HCT116 (cell line): ENCODE data around the gene ESRRB. TPM values are rescaled to one million over a fixed set of nuclear protein-coding genes. Genes with fewer than 3 reads are reported as not detected.

Experiments used
- ATAC-seq: fragments of 200-7000 bp; cut with Tn5 transposase; 2 replicates; pipeline ENCODE4 v1.9.1; 2020; ENCODE audit warnings: mild to moderate bottlenecking, moderate library complexity
- BruUV-seq: library from RNA; stranded (reverse); fragments of 400-500 nt; replicated peaks from 2 replicates; lab custom pipeline; 2021; lab: Mats Ljungman, UMichigan
- CTCF ChIA-PET: fragments of 300-600 bp; sonication (Branson Sonifier 250); formaldehyde crosslinking; loops from one replicate; lab custom pipeline; 2021; ENCODE audit warnings: antibody characterized with exemption; lab: Charles Lee
- POLR2A ChIA-PET: fragments of 300-600, 350-600 bp; sonication (Branson Sonifier 250); formaldehyde crosslinking; loops from one replicate; lab custom pipeline; 2021; ENCODE audit warnings: antibody characterized with exemption; lab: Charles Lee
- RAD21 ChIA-PET, 2 experiments: fragments of 300-600 bp; sonication (Branson Sonifier 250); formaldehyde crosslinking; loops; one replicate each; lab custom pipeline; 2023; ENCODE audit warnings: low total read pairs in 2 of 2; ENCODE audit not compliant: uncharacterized antibody in 2 of 2, unreplicated experiment in 2 of 2, low non-redundant PET in 1 of 2; lab: Charles Lee
- DNase-seq: peaks from one replicate; pipeline ENCODE4 v3.0.0-alpha.2; 2010; ENCODE audit warnings: low read depth, low spot score
- H2AFZ ChIP-seq: fragments of 200-600 bp; shearing (Covaris generic), sonication (generic); 2 replicates; pipeline ENCODE4 v1.6.1; 2017; ENCODE audit warnings: low read depth, mixed run types, mixed read lengths, antibody characterized with exemption, low read length; ENCODE audit not compliant: poor library complexity, severe bottlenecking
- H3K27ac ChIP-seq: 2 replicates; pipeline ENCODE4 v1.5.1; 2012; ENCODE audit warnings: low read depth, low read length
- H3K27me3 ChIP-seq: fragments of 200-600 bp; sonication (generic); 2 replicates; pipeline ENCODE4 v1.6.1; 2016; ENCODE audit warnings: mixed run types, low read length, mixed read lengths; ENCODE audit not compliant: insufficient read depth
- H3K36me3 ChIP-seq, 2 experiments: fragments of 200-500 bp in 1 of 2; fragments of 200-600 bp in 1 of 2; sonication (Bioruptor generic) in 1 of 2; sonication (generic) in 1 of 2; 2 replicates each; pipeline versions ENCODE4 v1.5.1 to v1.6.1; 2014 to 2016; ENCODE audit warnings: low read length in 2 of 2, inconsistent platforms in 1 of 2, mixed read lengths in 1 of 2, mixed run types in 1 of 2; ENCODE audit not compliant: insufficient read depth in 2 of 2, control insufficient read depth in 1 of 2
- H3K4me1 ChIP-seq, 2 experiments: fragments of 200-600 bp in 1 of 2; sonication (generic) in 1 of 2; 2 replicates each; pipeline versions ENCODE4 v1.5.1 to v1.6.1; 2012 to 2017; ENCODE audit warnings: low read length in 2 of 2, inconsistent platforms in 1 of 2, mild to moderate bottlenecking in 1 of 2, mixed read lengths in 1 of 2, mixed run types in 1 of 2, moderate library complexity in 1 of 2; ENCODE audit not compliant: insufficient read depth in 2 of 2, control insufficient read depth in 1 of 2
- H3K4me2 ChIP-seq: fragments of 200-600 bp; sonication (generic); 2 replicates; pipeline ENCODE4 v1.6.1; 2017; ENCODE audit warnings: mixed run types, low read length, mixed read lengths
- H3K4me3 ChIP-seq, 2 experiments: fragments of 200-600 bp in 1 of 2; sonication (generic) in 1 of 2; replicated peaks in 1 of 2; 2 replicates each; pipeline ENCODE4 v1.5.1; 2011 to 2016; ENCODE audit warnings: low read length in 2 of 2, control low read depth in 1 of 2, low read depth in 1 of 2, mild to moderate bottlenecking in 1 of 2, mixed read lengths in 1 of 2, mixed run types in 1 of 2
- H3K79me2 ChIP-seq: fragments of 200-600 bp; sonication (generic); 2 replicates; pipeline ENCODE4 v1.6.1; 2017; ENCODE audit warnings: mild to moderate bottlenecking, mixed run types, low read length, moderate library complexity, mixed read lengths; ENCODE audit not compliant: insufficient read depth
- H3K9ac ChIP-seq: fragments of 200-600 bp; sonication (generic); 2 replicates; pipeline ENCODE4 v1.6.1; 2016; ENCODE audit warnings: low read length, mixed read lengths
- H3K9me2 ChIP-seq: fragments of 200-600 bp; sonication (generic), shearing (Covaris generic); 2 replicates; pipeline ENCODE4 v1.6.1; 2017; ENCODE audit warnings: mixed run types, mild to moderate bottlenecking, moderate library complexity; ENCODE audit not compliant: insufficient read depth
- H3K9me3 ChIP-seq, 2 experiments: fragments of 200-500 bp in 1 of 2; fragments of 200-600 bp in 1 of 2; sonication (Bioruptor generic) in 1 of 2; sonication (generic) in 1 of 2; 2 replicates each; pipeline ENCODE4 v1.6.1; 2014 to 2017; ENCODE audit warnings: low read length in 2 of 2, mixed read lengths in 2 of 2, inconsistent platforms in 1 of 2, low read depth in 1 of 2, mild to moderate bottlenecking in 1 of 2, mixed run types in 1 of 2, moderate library complexity in 1 of 2; ENCODE audit not compliant: control insufficient read depth in 1 of 2, insufficient read depth in 1 of 2
- H4K20me1 ChIP-seq: fragments of 200-600 bp; sonication (generic), shearing (Covaris generic); 2 replicates; pipeline ENCODE4 v1.6.1; 2017; ENCODE audit warnings: mixed run types, mild to moderate bottlenecking, moderate library complexity; ENCODE audit not compliant: insufficient read depth
- CBX3 ChIP-seq: IDR thresholded peaks from 2 replicates; pipeline ENCODE4 v1.6.1; 2012; ENCODE audit warnings: low read depth
- CEBPB ChIP-seq: IDR thresholded peaks from 2 replicates; pipeline ENCODE4 v1.6.1; 2012; ENCODE audit warnings: low read depth
- CTCF ChIP-seq, 3 experiments: fragments of 200-600 bp in 1 of 3; sonication (generic) in 1 of 3; IDR thresholded peaks in 2 of 3; conservative IDR thresholded peaks in 1 of 3; 2 replicates each; pipeline ENCODE4 v1.5.1; 2012 to 2017; ENCODE audit warnings: low read depth in 2 of 3, low read length in 2 of 3, antibody characterized with exemption in 1 of 3, borderline replicate concordance in 1 of 3, control low read depth in 1 of 3, mild to moderate bottlenecking in 1 of 3, mixed read lengths in 1 of 3, mixed run types in 1 of 3, moderate library complexity in 1 of 3; ENCODE audit not compliant: insufficient read depth in 1 of 3
- EGR1 ChIP-seq: IDR thresholded peaks from 2 replicates; pipeline ENCODE4 v1.6.1; 2012; ENCODE audit warnings: low read depth
- ELF1 ChIP-seq: IDR thresholded peaks from 2 replicates; pipeline ENCODE4 v1.6.1; 2012; ENCODE audit warnings: low read depth, borderline replicate concordance
- EZH2phosphoT487 ChIP-seq: fragments of 200-600 bp; IDR thresholded peaks from 2 replicates; pipeline ENCODE4 v1.6.1; 2018; ENCODE audit warnings: antibody characterized with exemption, borderline replicate concordance
- REST ChIP-seq: IDR thresholded peaks from 2 replicates; pipeline ENCODE4 v1.6.1; 2012; ENCODE audit warnings: low read depth
- SP1 ChIP-seq: IDR thresholded peaks from 2 replicates; pipeline ENCODE4 v1.6.1; 2012; ENCODE audit warnings: low read depth
- SRF ChIP-seq: IDR thresholded peaks from 2 replicates; pipeline ENCODE4 v1.6.1; 2012; ENCODE audit warnings: low read depth
- TCF7L2 ChIP-seq: IDR thresholded peaks from 2 replicates; pipeline ENCODE4 v1.7.0; 2011; ENCODE audit warnings: borderline replicate concordance, inconsistent platforms; ENCODE audit not compliant: insufficient read depth, insufficient read length; ENCODE audit errors: extremely low read depth
- intact Hi-C: fragments of 100-400 bp; cut with micrococcal nuclease; formaldehyde crosslinking; loops from 2 replicates; pipeline ENCODE4 v1.10.0; 2022
- total RNA-seq: library from RNA; stranded (reverse); gene quantifications from one replicate; pipeline ENCODE4 v1.2.1, GENCODE V29; 2021; ENCODE audit not compliant: unreplicated experiment
- TF ChIP-seq, protein P1 (sequence below): IDR thresholded peaks from 2 replicates; pipeline ENCODE4 v1.6.1; 2011; ENCODE audit warnings: mild to moderate bottlenecking, low read length, moderate library complexity; ENCODE audit not compliant: insufficient replicate concordance; ENCODE audit errors: extremely low read depth

The ESRRB gene
- total RNA-seq, 1 experiment from 2014 or later: 1.9 TPM

DNA sequence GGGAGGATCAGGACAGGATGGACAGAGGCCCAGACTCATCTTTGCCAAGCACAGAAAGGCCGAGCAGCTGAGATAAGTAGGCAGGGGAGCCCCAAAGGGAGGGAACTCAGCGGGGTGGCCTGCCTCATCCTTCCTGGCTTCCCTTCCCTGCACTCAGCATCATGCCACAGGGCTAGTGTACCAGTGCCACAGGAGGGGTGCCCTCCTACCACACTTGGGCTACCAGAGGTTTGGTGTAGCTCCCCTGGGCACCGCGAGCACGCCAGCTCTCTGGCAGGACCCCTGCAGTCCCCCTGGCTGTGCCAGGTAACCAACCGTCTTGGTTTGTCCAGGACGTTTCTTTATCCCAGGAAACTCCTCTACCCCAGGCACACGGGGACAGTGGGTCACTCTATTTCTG is 123.5 kb downstream of the ESRRB start:
- intact Hi-C loops: no loop called here
- no peak overlapping the region for H2AFZ ChIP-seq
- no peak overlapping the region for H3K4me2 ChIP-seq
- ChIA-PET CTCF (no interaction called here), RAD21 (no interaction called here), POLR2A (no interaction called here)
- H3K36me3 ChIP-seq: no peaks in the 10 kb centered on the region
- BruUV-seq: no TSS peak
- TF ChIP-seq CTCF (IDR thresholded peaks at IDR 0.05 in 2 of 3, conservative IDR thresholded peaks at IDR 0.05 in 1 of 3; ENCODE audit: borderline replicate concordance in 1 of 3, insufficient read depth in 1 of 3, low read depth in 2 of 3, low read length in 2 of 3) (no peak), ELF1 (no peak), TCF7L2 (no peak), SP1 (no peak), CEBPB (no peak), SRF (no peak), CBX3 (no peak), EGR1 (no peak), EZH2phosphoT487 (no peak), REST (no peak)
- TF ChIP-seq, protein P1, sequence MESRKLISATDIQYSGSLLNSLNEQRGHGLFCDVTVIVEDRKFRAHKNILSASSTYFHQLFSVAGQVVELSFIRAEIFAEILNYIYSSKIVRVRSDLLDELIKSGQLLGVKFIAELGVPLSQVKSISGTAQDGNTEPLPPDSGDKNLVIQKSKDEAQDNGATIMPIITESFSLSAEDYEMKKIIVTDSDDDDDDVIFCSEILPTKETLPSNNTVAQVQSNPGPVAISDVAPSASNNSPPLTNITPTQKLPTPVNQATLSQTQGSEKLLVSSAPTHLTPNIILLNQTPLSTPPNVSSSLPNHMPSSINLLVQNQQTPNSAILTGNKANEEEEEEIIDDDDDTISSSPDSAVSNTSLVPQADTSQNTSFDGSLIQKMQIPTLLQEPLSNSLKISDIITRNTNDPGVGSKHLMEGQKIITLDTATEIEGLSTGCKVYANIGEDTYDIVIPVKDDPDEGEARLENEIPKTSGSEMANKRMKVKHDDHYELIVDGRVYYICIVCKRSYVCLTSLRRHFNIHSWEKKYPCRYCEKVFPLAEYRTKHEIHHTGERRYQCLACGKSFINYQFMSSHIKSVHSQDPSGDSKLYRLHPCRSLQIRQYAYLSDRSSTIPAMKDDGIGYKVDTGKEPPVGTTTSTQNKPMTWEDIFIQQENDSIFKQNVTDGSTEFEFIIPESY: no peak
- no peaks in the 10 kb centered on the region for H3K79me2 ChIP-seq
- DNase-seq (no peak), ATAC-seq (no peak)
- H4K20me1 ChIP-seq: no peaks in the 10 kb centered on the region
- no peak overlapping the region for H3K9ac ChIP-seq
- no peak overlapping the region for H3K4me3 ChIP-seq
- no peak overlapping the region for H3K27ac ChIP-seq
- H3K27me3 ChIP-seq: peaks cover 5% of the 10 kb centered on the region; the same call in 1 of the 2 replicates
- no peaks in the 10 kb centered on the region for H3K9me2 ChIP-seq
- H3K9me3 ChIP-seq: no peaks in the 10 kb centered on the region
- no peaks in the 10 kb centered on the region; a peak in 1 of 4 replicates for H3K4me1 ChIP-seq
